ENCODE measurements around the gene OR7E24. TPM values are rescaled to one million over a fixed set of nuclear protein-coding genes. Genes with fewer than 3 reads are reported as not detected.
A peak's percentile ranks its signal among the peaks of the same experiment; 100 is the strongest.
"Not testable (repeated sequence)": the region's sequence is repeated elsewhere in the genome, so short reads cannot be mapped to it uniquely, and the experiment has no call there.

The OR7E24 gene
- not detected for total RNA-seq

- intact Hi-C loops (cut with DNase I), result no loop called here
- H3K4me1 ChIP-seq, result no peaks in the 10 kb centered on the region
- 66 to 81% methylated on average over 1 of the region's 1 CpG for WGBS, 2 donors
- no peak for DNase-seq
- H3K36me3 ChIP-seq, result no peaks in the 10 kb centered on the region
- no peaks in the 10 kb centered on the region for H3K9me3 ChIP-seq
- no peak within 1 kb of the TSS for H3K4me3 ChIP-seq (replicated peaks in 1 of 3)
- TF ChIP-seq POLR2A (IDR thresholded peaks at IDR 0.05), result no peak
- no peak for TF ChIP-seq CTCF (IDR thresholded peaks at IDR 0.05)
- H3K27me3 ChIP-seq, result no peaks in the 10 kb centered on the region
- H3K27ac ChIP-seq, result no peak within 1 kb of the TSS
These were observed at the start of gene OR7E24 for GRCh38 chr19:9250630-9251029. OR7E24 (plus strand) TSS chr19:9250930; CDS start chr19:9251044, 114 bp downstream.

GRCh38 chr19:9205501-9206113, 45.1 kb upstream of the OR7E24 start:
- intact Hi-C loops (cut with DNase I), result no loop called here
- no peaks in the 10 kb centered on the region for H3K9me3 ChIP-seq
- TF ChIP-seq POLR2A (IDR thresholded peaks at IDR 0.05) (no peak), CTCF (IDR thresholded peaks at IDR 0.05) (peak; percentile 69 to 93 (median 76))
- no peaks in the 10 kb centered on the region for H3K27me3 ChIP-seq
- DNase-seq, result peak; percentile 70 to 72
- H3K36me3 ChIP-seq, result no peaks in the 10 kb centered on the region
- WGBS, 2 donors, result 28 to 32% methylated on average over 13 of the region's 13 CpGs
- H3K27ac ChIP-seq, result no peak overlapping the region
- no peak overlapping the region for H3K4me3 ChIP-seq (replicated peaks in 1 of 3)
- H3K4me1 ChIP-seq, result no peaks in the 10 kb centered on the region

- no peak within 1 kb of the TSS for H3K4me3 ChIP-seq (replicated peaks in 1 of 3)
- intact Hi-C loops (cut with DNase I), result no loop called here
- H3K27me3 ChIP-seq, result no peaks in the 10 kb centered on the region
- no peaks in the 10 kb centered on the region for H3K36me3 ChIP-seq
- no peaks in the 10 kb centered on the region for H3K9me3 ChIP-seq
- WGBS, 2 donors, result 66 to 75% methylated on average over 3 of the region's 3 CpGs
- DNase-seq, result no peak
- no peaks in the 10 kb centered on the region for H3K4me1 ChIP-seq
- TF ChIP-seq CTCF (IDR thresholded peaks at IDR 0.05) (no peak), POLR2A (IDR thresholded peaks at IDR 0.05) (no peak)
- no peak within 1 kb of the TSS for H3K27ac ChIP-seq
These were observed 31.2 kb upstream of the OR7E24 start, which contains the start of gene OR7D4 for GRCh38 chr19:9219489-9219888. OR7D4 (minus strand) TSS chr19:9219589; CDS start chr19:9214837, 4,752 bp downstream.

- WGBS, 2 donors, result 75 to 77% methylated on average over 5 of the region's 5 CpGs
- intact Hi-C loops (cut with DNase I), result no loop called here
- no peak overlapping the region for H3K27ac ChIP-seq
- H3K27me3 ChIP-seq, result no peaks in the 10 kb centered on the region
- H3K4me3 ChIP-seq (replicated peaks in 1 of 3), result no peak overlapping the region
- no peaks in the 10 kb centered on the region for H3K4me1 ChIP-seq
- TF ChIP-seq CTCF (IDR thresholded peaks at IDR 0.05) (no peak), POLR2A (IDR thresholded peaks at IDR 0.05) (no peak)
- H3K9me3 ChIP-seq, result no peaks in the 10 kb centered on the region
- H3K36me3 ChIP-seq, result no peaks in the 10 kb centered on the region
- no peak for DNase-seq
These were observed 506 bp downstream of the OR7E24 start for GRCh38 chr19:9251236-9251635.

- H3K4me1 ChIP-seq; H3K9me3 ChIP-seq; intact Hi-C loops (cut with DNase I); H3K36me3 ChIP-seq; H3K27me3 ChIP-seq; H3K27ac ChIP-seq; DNase-seq; H3K4me3 ChIP-seq (replicated peaks in 1 of 3): not testable (repeated sequence)
- no CpG with 5 or more reads among the region's 38 CpGs for WGBS, 2 donors
These were observed 32.8 kb downstream of the OR7E24 start for GRCh38 chr19:9283485-9283884.
